Inflammatory macrophage treated with lipopolysaccharide for 1 hour (primary cell): ENCODE measurements around the gene LPP.
A peak's percentile ranks its signal among the peaks of the same experiment; 100 is the strongest.

ENCODE experiments used
- DNase-seq, 2 donors: peaks; one replicate each; pipeline ENCODE4 v3.0.0-alpha.2; 2020 to 2022

Gene LPP

GRCh38 chr3:188309437-188310269 lies 155.7 kb downstream of the LPP start:
- DNase-seq: no peak

GRCh38 chr3:188310270-188310710 lies 156.3 kb downstream of the LPP start:
- no peak for DNase-seq

GRCh38 chr3:188315553-188315952 lies 161.6 kb downstream of the LPP start:
- DNase-seq: no peak

- DNase-seq: peak; percentile 48 to 58
These were observed 162.2 kb downstream of the LPP start for GRCh38 chr3:188316021-188316722.

DNA sequence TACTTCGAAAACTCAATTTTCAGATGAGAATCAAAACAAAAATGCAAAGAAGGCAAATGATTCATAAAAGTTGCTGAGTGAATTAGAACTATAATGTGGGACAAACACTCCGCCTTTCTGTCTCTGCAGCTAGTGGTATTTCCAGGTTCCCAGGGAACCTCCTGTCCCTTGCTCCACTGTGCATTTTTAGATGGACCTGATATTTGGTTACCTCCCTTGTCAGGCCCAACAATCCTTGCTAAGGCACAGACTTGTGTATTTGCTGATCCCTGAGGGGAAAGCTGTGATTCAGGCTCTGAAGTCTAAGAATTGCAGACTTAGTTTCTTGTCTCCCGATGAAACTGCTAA lies 162.7 kb downstream of the LPP start:
- DNase-seq: no peak

DNA sequence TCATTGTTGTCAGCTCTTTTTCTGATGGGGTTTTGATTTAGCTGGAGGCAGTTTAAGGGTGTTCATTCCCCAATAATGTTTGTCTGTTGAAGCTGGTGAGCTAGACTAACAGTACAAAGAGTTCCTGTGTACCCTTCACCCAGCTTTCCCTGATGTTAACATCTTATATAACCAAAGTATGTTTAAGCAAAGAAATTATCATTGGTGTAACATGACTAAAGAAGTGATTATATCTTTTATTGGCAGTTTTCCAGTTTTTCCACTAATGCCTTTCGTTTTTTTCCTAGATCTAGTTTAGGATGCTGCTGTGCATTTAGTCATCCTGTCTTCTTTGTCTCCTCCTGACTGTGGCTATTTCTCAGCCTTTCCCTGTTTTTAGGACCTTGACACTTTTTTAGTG lies 165.6 kb downstream of the LPP start:
- no peak for DNase-seq

GRCh38 chr3:188320757-188321156 lies 166.8 kb downstream of the LPP start:
- no peak for DNase-seq

DNA sequence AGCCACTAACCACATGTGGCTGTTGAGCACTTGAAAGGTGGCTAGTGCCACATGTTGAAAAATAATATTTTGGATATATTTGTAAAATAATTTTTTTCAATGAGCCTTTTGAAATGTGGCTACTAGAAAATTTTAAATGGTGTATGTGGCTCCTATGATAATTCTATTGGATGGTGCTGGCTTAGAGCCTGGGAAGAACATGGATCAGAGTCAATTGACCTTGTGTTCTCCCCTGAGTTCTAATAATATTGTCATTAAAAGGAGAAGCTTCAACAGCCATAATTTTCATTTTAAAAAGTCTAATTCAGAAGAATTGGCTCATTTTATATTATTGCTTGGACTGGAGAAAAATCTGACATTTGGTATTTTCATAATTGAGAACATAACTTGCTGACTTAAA lies 167.3 kb downstream of the LPP start:
- no peak for DNase-seq

DNA sequence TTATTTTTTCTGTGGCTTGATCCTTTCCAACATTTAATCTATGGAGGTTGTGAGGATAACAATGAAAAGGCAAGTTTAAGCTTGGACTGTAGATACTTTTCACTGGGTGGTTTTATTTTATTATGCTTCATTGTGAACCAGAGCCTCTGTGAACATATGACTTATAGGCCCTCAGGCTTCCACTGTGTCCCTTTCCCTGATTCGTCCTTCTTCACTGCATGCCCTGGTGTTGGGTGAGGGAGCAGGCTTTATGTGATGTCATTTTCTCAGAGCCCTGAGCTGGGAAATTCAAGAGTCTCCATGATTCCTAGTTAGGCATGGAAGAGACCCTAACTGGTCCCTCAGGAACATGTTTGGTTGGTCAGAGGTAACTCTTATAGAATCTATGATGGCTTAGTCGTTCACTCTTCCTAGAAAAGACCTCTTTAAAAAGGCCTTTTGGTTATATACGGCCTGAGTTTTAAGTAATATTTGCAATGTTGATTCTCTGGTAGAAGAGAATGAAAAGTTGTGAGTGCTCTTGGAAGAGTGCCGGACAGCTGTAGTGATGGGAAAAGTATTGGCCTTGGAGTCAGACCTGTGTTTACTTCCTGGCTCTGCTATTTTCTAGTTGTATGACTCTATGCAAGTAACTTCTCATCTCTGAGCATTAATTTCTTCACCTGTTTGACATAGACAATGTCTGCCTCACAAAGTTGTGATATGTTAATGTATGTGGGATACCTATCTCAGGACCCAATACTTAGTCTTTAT lies 168.4 kb downstream of the LPP start:
- no peak for DNase-seq

GRCh38 chr3:188323067-188323842 lies 169.3 kb downstream of the LPP start:
- DNase-seq: no peak

GRCh38 chr3:188326111-188326510 lies 172.2 kb downstream of the LPP start:
- no peak for DNase-seq

DNA sequence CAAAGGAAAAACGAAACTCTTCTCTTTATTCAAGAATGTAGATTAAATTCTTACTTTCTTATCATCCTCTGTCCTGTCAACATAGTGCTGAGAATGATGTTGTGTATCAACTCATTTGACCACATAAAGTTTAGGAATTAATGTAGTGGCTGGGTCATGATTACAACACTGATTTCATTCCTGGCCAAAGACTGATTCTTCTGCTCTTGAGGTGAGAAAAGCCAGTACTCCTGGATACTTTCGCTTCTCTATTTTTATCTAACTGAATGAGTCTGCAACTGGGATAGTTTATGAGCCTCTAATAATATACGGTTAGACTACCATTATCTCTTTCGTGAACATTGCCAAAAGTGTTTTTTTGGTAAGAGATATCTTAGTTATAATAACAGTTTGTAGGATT lies 173.0 kb downstream of the LPP start:
- no peak for DNase-seq

GRCh38 chr3:188327433-188327832 lies 173.5 kb downstream of the LPP start:
- DNase-seq: no peak

- DNase-seq: no peak
These were observed 176.2 kb downstream of the LPP start for GRCh38 chr3:188330138-188330537.

- no peak for DNase-seq
These were observed 177.2 kb downstream of the LPP start for GRCh38 chr3:188331166-188331565.

DNA sequence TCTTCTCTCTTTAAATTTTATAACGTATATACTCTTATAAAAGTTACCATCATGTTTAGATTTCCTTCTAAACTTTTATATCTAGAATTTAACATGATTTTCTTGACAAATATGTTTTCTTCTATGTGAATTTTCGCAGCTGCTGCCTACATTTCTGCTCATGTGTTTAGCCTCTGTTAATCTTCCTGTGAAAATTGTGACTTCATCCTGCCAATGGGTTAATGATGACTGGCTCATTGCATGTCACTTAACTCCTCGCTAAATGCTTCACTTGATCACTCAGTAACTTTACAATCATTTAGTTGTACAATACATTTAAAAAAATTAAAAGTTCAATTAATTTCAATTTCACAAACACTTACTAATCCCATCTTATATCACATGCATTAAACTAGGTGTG lies 178.1 kb downstream of the LPP start:
- DNase-seq: no peak

- no peak for DNase-seq
These were observed 181.7 kb downstream of the LPP start for GRCh38 chr3:188335656-188336055.

DNA sequence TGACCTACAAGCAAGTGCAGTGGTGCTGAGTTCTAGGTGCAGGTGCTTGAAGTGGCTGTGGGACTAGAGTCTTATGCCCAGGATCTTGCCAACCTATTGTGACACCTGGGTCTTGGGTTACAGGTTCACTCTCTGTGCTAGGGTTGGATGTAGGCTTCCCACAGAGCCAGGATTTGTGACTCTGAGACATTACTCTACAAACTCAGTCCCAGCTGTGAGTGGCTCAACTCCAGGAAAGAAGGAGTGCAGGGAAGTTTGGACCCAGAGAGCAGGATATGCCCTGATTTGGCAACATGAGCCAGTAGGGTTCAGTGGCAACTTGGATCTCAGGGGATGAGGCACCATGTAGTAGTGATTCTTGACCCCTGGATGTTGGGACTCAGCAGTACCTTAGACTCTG lies 182.2 kb downstream of the LPP start:
- DNase-seq: no peak

DNA sequence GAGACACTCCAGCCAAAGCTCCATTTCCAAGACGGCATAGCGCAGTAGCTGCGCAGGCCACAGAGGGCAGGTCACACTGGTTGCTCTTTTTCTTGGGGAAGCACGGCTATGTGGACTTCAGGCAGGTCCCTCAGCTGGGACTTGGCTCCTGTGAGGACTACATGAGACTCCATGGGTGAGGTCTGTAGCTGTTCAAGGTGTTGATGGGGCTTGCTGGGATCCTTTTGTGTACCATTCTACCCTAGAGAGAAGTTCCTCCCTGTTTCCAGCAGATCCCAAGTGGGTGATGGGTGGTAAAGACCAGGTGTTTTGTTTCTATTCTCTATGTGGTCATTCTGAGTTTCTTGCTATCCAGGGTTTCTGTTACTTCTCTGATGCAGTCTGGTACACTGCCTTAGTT lies 183.3 kb downstream of the LPP start:
- no peak for DNase-seq

DNA sequence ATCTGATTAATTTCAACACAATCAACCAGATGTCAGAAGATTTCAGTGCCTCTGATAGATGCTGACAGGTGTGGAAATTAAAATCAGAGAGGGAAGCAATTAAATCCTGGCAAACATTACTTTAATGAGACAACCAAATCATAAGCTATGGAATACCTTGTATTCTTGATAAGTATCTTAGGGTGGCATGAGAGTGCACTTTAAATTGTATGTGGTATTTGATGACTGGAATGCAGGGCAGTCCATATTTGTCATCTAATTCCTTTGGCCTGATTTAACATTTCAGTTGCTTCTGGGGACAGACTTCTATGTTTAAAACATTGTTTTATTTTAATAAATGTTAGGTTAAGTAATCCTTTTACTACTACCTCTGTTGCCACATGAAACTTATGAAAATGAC lies 184.1 kb downstream of the LPP start:
- no peak for DNase-seq

GRCh38 chr3:188339410-188340295 lies 185.7 kb downstream of the LPP start:
- DNase-seq: no peak

- no peak for DNase-seq
These were observed 187.5 kb downstream of the LPP start for GRCh38 chr3:188341501-188341900.
